PC-9 (cell line): ENCODE measurements around the gene EGFL8. TPM values are rescaled to one million over a fixed set of nuclear protein-coding genes. Genes with fewer than 3 reads are reported as not detected.

Experiments used
- BruUV-seq: library from RNA; stranded (reverse); fragments of 400-500 nt; replicated peaks from 2 replicates; lab custom pipeline; 2021; lab: Mats Ljungman, UMichigan
- CTCF ChIA-PET: fragments of 300-600 bp; sonication (Branson Sonifier 250); formaldehyde crosslinking; loops from one replicate; lab custom pipeline; 2022; ENCODE audit warnings: antibody characterized with exemption; lab: Charles Lee
- POLR2A ChIA-PET: fragments of 300-600 bp; sonication (Branson Sonifier 250); formaldehyde crosslinking; loops from one replicate; lab custom pipeline; 2022; ENCODE audit warnings: antibody characterized with exemption; ENCODE audit not compliant: unreplicated experiment; lab: Charles Lee
- DNase-seq, 2 experiments: peaks; one replicate each; pipeline versions ENCODE4 v3.0.0 to v3.0.0-alpha.2; 2015 to 2022; ENCODE audit warnings: mixed read lengths in 1 of 2
- H2AFZ ChIP-seq: fragments of 200-600 bp; sonication (generic); 2 replicates; pipeline ENCODE4 v1.8.1; 2017; ENCODE audit warnings: antibody characterized with exemption
- H3F3A ChIP-seq: fragments of 200-600 bp; sonication (generic); 2 replicates; pipeline ENCODE4 v1.8.1; 2017; ENCODE audit warnings: antibody characterized with exemption, mild to moderate bottlenecking, low read depth; ENCODE audit not compliant: insufficient read depth
- H3K27ac ChIP-seq: fragments of 200-600 bp; sonication (generic); 2 replicates; pipeline ENCODE4 v1.6.1; 2016; ENCODE audit warnings: mixed run types
- H3K27me3 ChIP-seq: fragments of 200-600 bp; sonication (generic); 2 replicates; pipeline ENCODE4 v1.6.1; 2016; ENCODE audit warnings: low read depth, mixed run types; ENCODE audit not compliant: insufficient read depth
- H3K36me3 ChIP-seq: fragments of 200-600 bp; sonication (generic); 2 replicates; pipeline ENCODE4 v1.6.1; 2016; ENCODE audit warnings: low read depth, mixed run types
- H3K4me1 ChIP-seq: fragments of 200-600 bp; sonication (generic); replicated peaks from 2 replicates; pipeline ENCODE4 v1.6.1; 2016; ENCODE audit warnings: mixed run types; ENCODE audit not compliant: insufficient read depth
- H3K4me2 ChIP-seq: fragments of 200-600 bp; sonication (generic); 2 replicates; pipeline ENCODE4 v1.6.1; 2017; ENCODE audit warnings: mixed run types
- H3K4me3 ChIP-seq: fragments of 200-600 bp; sonication (generic); 2 replicates; pipeline ENCODE4 v1.6.1; 2016; ENCODE audit warnings: mixed run types
- H3K79me2 ChIP-seq: fragments of 200-600 bp; sonication (generic); 2 replicates; pipeline ENCODE4 v1.6.1; 2017; ENCODE audit warnings: low read depth, mixed run types
- H3K9me2 ChIP-seq: fragments of 200-600 bp; sonication (generic); 2 replicates; pipeline ENCODE4 v1.8.1; 2017; ENCODE audit warnings: mild to moderate bottlenecking; ENCODE audit not compliant: insufficient read depth
- H3K9me3 ChIP-seq: fragments of 200-600 bp; sonication (generic); 2 replicates; pipeline ENCODE4 v1.8.1; 2016; ENCODE audit warnings: low read depth; ENCODE audit not compliant: insufficient read depth
- H4K20me1 ChIP-seq: fragments of 200-600 bp; sonication (generic); 2 replicates; pipeline ENCODE4 v1.8.1; 2017; ENCODE audit not compliant: insufficient read depth
- EZH2 ChIP-seq: fragments of 200-600 bp; sonication (generic); IDR thresholded peaks from 2 replicates; pipeline ENCODE4 v1.8.0; 2017; ENCODE audit warnings: antibody characterized with exemption, low read depth
- intact Hi-C: fragments of 100-400 bp; cut with micrococcal nuclease; formaldehyde crosslinking; loops from one replicate; pipeline ENCODE4 v1.10.0; 2022; ENCODE audit not compliant: unreplicated experiment
- total RNA-seq: library from RNA; stranded (reverse); gene quantifications from 2 replicates; pipeline ENCODE4 v1.2.3, GENCODE V29; 2021
- TF ChIP-seq, protein P1 (sequence below): fragments of 200-600 bp; sonication (generic); conservative IDR thresholded peaks from 2 replicates; pipeline ENCODE4 v1.6.1; 2017; ENCODE audit warnings: mixed run types, antibody characterized with exemption, mild to moderate bottlenecking, moderate library complexity

EGFL8 gene
- total RNA-seq, 1 experiment from 2014 or later, result 26.0 TPM

DNA sequence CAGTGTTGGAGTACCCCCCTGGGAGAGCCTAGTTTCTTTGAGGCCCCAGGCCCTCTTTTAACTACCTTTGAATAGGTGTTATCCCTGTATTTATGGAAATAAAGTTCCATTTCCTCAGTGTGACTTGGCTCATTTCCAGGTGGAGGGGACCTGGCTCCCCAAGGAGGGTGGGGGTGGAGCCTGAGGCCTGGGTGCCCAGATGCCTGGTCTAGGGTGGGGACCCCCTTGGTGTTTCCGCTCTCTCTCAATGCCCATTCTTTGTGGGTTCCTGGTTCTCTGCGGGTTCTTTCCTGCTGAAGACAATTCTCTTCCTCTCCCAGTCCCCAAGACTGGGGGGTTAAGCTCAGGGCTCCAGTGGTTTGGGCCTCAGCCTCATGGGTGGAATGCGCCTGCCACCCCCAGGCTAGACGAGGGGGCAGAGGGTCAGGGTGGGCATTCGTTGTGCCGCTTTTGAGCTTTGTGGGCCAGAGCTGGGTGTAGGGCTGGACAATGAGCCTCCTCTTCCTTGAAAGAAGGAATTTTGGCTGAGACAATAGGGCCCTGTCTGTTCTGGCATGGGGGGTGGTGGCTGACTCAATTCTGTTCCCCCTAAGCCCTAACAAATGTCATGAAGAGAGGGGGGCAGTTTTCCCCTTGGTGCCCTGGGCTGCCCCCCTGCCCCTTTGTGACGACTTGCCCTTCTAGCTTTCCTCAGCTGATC lies 686 bp upstream of the EGFL8 start:
- no peaks in the 10 kb centered on the region for H3K79me2 ChIP-seq
- CTCF ChIA-PET, result no interaction called here

DNA sequence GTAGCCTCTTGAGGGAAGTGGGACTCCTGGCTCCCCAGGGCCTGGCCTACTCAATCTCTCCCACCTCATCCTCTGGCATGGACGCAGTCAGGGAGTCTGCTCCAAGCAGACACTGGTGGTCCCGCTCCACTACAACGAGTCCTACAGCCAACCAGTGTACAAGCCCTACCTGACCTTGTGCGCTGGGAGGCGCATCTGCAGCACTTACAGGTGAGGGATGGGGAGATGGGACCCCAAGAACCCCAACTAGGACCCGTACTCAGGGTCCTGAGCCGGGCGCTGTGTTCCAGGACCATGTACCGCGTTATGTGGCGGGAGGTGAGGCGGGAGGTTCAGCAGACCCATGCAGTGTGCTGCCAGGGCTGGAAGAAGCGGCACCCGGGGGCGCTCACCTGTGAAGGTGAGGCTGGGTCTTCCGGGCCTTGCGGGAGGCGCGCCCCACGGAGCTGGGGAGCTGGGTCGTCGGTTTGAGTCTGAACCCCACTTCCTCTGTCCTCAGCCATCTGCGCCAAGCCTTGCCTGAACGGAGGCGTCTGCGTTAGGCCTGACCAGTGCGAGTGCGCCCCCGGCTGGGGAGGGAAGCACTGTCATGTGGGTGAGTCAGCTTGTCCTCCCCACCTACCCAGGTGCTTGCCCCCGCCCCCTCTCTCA lies 2.1 kb downstream of the EGFL8 start:
- no peak for DNase-seq
- no TSS peak for BruUV-seq
- Histone ChIP-seq H3F3A (peaks cover 17% of the 10 kb centered on the region; the same call in 1 of the 2 replicates), H2AFZ (no peak overlapping the region), H3K4me1 (no peaks in the 10 kb centered on the region), H3K27ac (no peak overlapping the region), H3K4me2 (no peak overlapping the region), H3K9me3 (no peaks in the 10 kb centered on the region), H3K27me3 (no peaks in the 10 kb centered on the region), H4K20me1 (no peaks in the 10 kb centered on the region), H3K9me2 (no peaks in the 10 kb centered on the region), H3K4me3 (no peak overlapping the region), H3K79me2 (no peaks in the 10 kb centered on the region), H3K36me3 (no peaks in the 10 kb centered on the region)
- CTCF ChIA-PET, result no interaction called here
- POLR2A ChIA-PET, result no interaction called here
- no peak for TF ChIP-seq EZH2
- TF ChIP-seq, protein P1, sequence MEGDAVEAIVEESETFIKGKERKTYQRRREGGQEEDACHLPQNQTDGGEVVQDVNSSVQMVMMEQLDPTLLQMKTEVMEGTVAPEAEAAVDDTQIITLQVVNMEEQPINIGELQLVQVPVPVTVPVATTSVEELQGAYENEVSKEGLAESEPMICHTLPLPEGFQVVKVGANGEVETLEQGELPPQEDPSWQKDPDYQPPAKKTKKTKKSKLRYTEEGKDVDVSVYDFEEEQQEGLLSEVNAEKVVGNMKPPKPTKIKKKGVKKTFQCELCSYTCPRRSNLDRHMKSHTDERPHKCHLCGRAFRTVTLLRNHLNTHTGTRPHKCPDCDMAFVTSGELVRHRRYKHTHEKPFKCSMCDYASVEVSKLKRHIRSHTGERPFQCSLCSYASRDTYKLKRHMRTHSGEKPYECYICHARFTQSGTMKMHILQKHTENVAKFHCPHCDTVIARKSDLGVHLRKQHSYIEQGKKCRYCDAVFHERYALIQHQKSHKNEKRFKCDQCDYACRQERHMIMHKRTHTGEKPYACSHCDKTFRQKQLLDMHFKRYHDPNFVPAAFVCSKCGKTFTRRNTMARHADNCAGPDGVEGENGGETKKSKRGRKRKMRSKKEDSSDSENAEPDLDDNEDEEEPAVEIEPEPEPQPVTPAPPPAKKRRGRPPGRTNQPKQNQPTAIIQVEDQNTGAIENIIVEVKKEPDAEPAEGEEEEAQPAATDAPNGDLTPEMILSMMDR, result no peak
- intact Hi-C loops, result no loop called here

More for the DNA sequence above, 686 bp upstream of the EGFL8 start:
- H3K27me3 ChIP-seq, result no peaks in the 10 kb centered on the region
- H3K4me2 ChIP-seq, result no peak overlapping the region
- DNase-seq, result no peak
- H3K36me3 ChIP-seq, result no peaks in the 10 kb centered on the region
- H3F3A ChIP-seq, result peaks cover 12% of the 10 kb centered on the region; the same call in 1 of the 2 replicates
- H3K4me1 ChIP-seq, result no peaks in the 10 kb centered on the region
- intact Hi-C loops, result no loop called here
- BruUV-seq, result no TSS peak
- no peaks in the 10 kb centered on the region for H3K9me2 ChIP-seq
- no peaks in the 10 kb centered on the region for H3K9me3 ChIP-seq
- no peak overlapping the region for H3K27ac ChIP-seq
- no peak overlapping the region for H2AFZ ChIP-seq
- POLR2A ChIA-PET, result no interaction called here
- H4K20me1 ChIP-seq, result no peaks in the 10 kb centered on the region
- TF ChIP-seq, protein P1, result no peak
- no peak for TF ChIP-seq EZH2
- H3K4me3 ChIP-seq, result no peak overlapping the region

DNA sequence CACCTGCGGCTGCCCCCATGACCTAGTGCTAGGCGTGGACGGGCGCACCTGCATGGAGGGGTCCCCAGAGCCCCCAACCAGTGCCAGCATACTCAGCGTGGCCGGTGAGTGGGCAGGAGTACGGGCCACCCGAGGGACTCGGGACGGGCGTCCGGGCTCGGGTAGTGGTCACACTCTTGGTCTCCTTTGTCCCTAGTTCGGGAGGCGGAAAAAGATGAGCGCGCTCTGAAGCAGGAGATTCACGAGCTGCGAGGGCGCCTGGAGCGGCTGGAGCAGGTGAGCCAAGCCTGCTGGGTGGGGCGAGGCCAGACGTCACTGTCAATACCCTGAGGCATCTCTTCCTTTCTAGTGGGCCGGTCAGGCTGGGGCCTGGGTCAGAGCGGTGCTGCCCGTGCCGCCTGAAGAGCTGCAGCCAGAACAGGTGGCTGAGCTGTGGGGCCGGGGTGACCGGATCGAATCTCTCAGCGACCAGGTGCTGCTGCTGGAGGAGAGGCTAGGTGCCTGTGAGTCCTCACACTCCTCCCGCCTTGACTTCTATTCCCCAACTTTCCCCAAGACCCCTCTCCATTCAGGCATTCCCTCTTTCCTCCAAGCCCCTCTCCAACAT lies 2.9 kb downstream of the EGFL8 start:
- Histone ChIP-seq H3K9me3 (no peaks in the 10 kb centered on the region), H3K9me2 (no peaks in the 10 kb centered on the region), H3K4me3 (no peak overlapping the region), H3K4me1 (no peaks in the 10 kb centered on the region), H3K27me3 (no peaks in the 10 kb centered on the region), H3K4me2 (no peak overlapping the region), H3K79me2 (no peaks in the 10 kb centered on the region), H3F3A (peaks cover 17% of the 10 kb centered on the region; the same call in 1 of the 2 replicates), H4K20me1 (no peaks in the 10 kb centered on the region), H3K36me3 (no peaks in the 10 kb centered on the region), H3K27ac (no peak overlapping the region), H2AFZ (no peak overlapping the region)
- CTCF ChIA-PET, result no interaction called here
- no TSS peak for BruUV-seq
- intact Hi-C loops, result no loop called here
- TF ChIP-seq EZH2, result no peak
- TF ChIP-seq, protein P1, result no peak
- DNase-seq, result no peak
- POLR2A ChIA-PET, result no interaction called here
